Epithelial cell of proximal tubule (primary cell): ENCODE data around the gene ABHD12B. TPM values are rescaled to one million over a fixed set of nuclear protein-coding genes. Genes with fewer than 3 reads are reported as not detected.

Source experiments
- DNase-seq: peaks from one replicate; pipeline ENCODE4 v3.0.0-alpha.2; 2011; ENCODE audit warnings: low read depth
- H3K4me3 ChIP-seq: 2 replicates; pipeline ENCODE4 v1.5.1; 2011; ENCODE audit warnings: low read depth, mild to moderate bottlenecking, low read length
- total RNA-seq: library from RNA; depleted of rRNA; stranded (reverse); fragments of >200 nt; gene quantifications from 2 replicates; pipeline ENCODE4 v1.2.3, GENCODE V29; 2015
- TF ChIP-seq, protein P1 (sequence below): conservative IDR thresholded peaks from 2 replicates; pipeline ENCODE4 v1.5.1; 2012; ENCODE audit warnings: low read depth, mild to moderate bottlenecking, low read length

Gene ABHD12B
- total RNA-seq, 1 donor from 2014 or later: not detected

DNA sequence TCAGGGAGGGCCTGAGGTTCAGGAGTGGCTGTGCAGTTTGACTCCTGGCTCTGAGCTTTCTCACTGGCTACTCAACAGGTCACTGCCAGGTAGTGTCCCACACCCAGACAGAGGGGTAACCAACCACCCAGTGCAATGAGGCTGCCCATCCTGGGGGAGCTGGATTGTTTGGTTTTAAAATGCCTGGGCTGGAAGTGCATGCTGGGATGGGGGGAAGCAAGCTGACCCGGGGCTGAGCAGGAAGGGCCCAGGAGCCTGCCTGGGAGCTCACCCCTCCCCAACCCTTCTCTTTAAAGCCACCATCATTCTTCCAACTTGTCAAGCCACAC, 12.6 kb upstream of the ABHD12B start:
- DNase-seq: no peak
- peak overlapping the region; percentile 62 for H3K4me3 ChIP-seq
- TF ChIP-seq, protein P1, sequence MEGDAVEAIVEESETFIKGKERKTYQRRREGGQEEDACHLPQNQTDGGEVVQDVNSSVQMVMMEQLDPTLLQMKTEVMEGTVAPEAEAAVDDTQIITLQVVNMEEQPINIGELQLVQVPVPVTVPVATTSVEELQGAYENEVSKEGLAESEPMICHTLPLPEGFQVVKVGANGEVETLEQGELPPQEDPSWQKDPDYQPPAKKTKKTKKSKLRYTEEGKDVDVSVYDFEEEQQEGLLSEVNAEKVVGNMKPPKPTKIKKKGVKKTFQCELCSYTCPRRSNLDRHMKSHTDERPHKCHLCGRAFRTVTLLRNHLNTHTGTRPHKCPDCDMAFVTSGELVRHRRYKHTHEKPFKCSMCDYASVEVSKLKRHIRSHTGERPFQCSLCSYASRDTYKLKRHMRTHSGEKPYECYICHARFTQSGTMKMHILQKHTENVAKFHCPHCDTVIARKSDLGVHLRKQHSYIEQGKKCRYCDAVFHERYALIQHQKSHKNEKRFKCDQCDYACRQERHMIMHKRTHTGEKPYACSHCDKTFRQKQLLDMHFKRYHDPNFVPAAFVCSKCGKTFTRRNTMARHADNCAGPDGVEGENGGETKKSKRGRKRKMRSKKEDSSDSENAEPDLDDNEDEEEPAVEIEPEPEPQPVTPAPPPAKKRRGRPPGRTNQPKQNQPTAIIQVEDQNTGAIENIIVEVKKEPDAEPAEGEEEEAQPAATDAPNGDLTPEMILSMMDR: no peak

DNA sequence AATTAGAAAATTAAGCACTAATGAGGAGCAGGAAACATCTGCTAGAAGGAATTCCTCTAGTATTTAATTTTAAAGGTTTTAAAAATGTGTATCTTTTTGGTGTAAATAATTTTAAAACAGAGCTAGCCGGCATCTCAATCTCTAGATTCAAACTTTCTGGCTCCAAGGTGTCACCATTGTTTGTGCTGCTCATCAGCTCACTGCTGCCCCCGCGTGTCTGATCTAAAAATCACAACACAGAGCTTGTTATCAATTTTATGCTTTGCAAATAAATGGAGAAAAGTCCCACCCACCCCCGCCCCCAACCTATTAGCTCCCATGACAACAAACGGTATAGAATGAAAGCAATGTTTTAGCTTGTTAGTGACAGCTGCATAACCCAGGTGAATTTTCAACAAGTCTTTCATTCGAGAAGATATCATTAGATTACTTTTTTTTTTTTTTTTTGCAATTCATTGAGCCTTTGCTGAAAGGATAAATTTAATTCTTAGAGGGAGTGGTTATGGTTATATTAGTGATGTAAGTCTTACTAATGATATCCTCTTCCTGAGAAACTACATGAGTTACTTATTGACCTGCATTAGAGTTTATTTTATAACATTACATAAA, 11.3 kb upstream of the ABHD12B start:
- H3K4me3 ChIP-seq: peak overlapping the region; percentile 62
- TF ChIP-seq, protein P1: peak; percentile 71
- DNase-seq: no peak

DNA sequence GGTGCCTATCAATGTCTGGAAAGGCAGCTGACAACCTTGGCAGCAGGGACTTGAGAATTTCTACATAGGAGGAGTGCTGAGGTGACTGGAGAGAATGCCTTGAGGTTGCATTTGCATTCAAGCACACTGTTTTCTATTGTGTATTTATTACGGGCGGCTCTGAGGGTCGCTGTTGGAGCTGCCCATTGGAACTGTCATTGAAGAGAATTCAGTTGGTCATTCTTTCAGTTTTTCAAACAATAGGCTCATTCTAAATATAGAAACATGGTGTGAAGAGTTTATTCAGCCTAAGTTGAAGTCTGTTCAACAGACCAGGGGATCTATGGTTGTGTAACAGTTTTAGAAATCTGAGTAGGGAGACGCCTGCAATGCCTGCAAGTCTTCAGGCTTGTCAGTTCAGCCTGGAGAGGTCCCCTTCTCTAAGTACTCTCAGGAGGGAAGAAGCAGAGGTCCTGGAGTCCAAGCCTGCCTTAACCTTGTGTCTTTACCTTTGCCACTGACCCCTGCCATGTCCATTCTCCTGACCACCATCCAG, 9.8 kb upstream of the ABHD12B start:
- DNase-seq: no peak
- TF ChIP-seq, protein P1: no peak
- H3K4me3 ChIP-seq: no peak overlapping the region

DNA sequence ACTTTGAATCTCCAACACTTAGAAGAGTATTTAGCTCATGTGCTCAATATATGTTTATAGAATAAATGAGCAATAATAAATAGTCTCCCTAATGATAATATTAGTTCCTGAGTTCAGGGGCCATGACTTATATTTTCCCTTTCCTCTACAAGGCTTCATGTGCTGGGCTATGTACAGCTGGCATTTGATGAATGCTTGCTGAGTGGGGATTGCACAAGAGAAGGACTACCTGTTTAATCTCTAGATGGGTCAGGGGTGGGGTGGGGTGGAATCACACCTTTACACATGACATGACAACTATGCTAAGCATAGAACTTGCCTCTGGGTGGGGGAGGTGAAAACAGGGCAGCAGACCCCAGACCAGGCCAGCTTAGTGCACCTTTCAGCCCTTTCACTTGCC, 7.6 kb upstream of the ABHD12B start:
- DNase-seq: no peak
- no peak overlapping the region for H3K4me3 ChIP-seq
- TF ChIP-seq, protein P1: no peak

DNA sequence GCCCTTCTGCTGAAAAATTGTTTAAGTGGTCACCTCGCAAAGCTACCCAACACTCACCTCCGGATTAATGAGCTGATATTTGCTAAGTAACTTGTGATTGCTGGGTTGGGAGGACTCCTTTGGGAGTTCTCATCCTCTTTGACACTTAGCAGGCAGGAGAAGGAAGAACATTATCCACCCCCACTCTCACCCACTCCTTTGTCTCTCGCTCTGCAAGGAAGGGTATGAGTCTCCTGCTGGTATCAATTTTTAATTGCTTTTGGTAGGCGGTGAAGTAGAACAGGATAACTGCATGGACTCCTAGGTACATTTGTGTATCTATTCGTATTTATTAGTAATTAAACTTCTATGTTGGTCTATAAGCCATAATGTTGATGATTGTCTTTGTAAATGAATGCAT, 6.9 kb upstream of the ABHD12B start:
- no peak for DNase-seq
- TF ChIP-seq, protein P1: no peak
- H3K4me3 ChIP-seq: no peak overlapping the region

DNA sequence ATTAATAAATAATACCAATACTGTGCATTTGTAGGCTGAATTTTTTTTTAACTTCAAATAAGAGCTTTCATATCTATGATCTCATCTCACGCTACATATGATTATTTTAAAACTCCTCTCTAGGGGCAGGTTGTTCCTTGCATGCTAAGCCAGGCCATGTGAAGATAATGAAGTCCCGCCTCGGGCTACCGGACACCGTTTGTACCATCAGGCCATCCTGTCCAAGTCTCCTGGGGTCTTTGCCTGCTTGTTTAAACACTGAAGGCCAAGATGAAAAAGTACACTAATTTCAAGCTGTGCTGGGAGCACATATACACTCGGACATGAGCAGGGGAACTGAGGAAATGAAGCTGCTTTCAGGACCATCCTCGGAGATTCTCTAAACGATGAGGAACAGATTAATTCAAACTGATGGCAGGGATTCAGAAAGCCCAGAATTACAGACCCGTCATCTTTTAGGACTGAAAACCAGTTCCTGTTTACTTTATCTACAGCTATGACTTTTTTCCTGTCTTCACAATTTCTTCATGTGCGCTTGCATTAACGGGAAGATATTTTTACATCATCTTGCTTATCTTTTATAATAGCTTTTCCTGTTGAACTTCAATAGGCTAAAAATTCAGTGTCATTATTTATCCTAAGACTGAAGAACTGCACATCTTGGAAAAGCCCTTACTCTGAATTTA, 6.3 kb upstream of the ABHD12B start:
- H3K4me3 ChIP-seq: no peak overlapping the region
- DNase-seq: no peak
- TF ChIP-seq, protein P1: no peak

DNA sequence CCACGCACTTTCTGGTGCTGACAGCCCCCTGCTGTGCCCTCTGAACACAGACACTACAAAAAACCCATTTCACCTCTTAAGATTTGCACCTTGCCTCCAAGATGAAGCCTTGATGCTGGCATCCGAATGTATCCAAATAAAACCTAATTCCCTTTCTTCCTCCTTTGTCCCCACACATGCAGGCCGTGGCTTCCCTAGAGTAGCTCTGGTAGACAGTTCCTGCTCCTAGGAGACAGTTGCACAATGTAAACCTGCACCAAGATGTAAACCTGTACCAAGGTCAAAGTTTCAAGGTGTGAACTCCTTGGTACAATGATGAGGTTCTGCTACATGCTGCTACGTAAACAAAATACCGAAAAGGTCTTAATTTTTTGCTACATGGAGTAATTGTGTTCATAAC, 625 bp upstream of the ABHD12B start:
- TF ChIP-seq, protein P1: no peak
- H3K4me3 ChIP-seq: no peak overlapping the region
- no peak for DNase-seq
